GM18505 (cell line): ENCODE data around the gene SYCE1L.
A peak's percentile ranks its signal among the peaks of the same experiment; 100 is the strongest.
"Not testable (repeated sequence)": the region's sequence is repeated elsewhere in the genome, so short reads cannot be mapped to it uniquely, and the experiment has no call there.

Source experiments
- ATAC-seq: cut with Tn5 transposase; IDR thresholded peaks from one replicate; pipeline ENCODE4 v1.9.1; 2021; ENCODE audit not compliant: unreplicated experiment
- POLR2A ChIP-seq: IDR thresholded peaks from 4 replicates; pipeline ENCODE4 v1.6.1; 2011; ENCODE audit warnings: borderline replicate concordance; ENCODE audit not compliant: insufficient read depth, insufficient read length; ENCODE audit errors: extremely low read depth

Gene SYCE1L, protein sequence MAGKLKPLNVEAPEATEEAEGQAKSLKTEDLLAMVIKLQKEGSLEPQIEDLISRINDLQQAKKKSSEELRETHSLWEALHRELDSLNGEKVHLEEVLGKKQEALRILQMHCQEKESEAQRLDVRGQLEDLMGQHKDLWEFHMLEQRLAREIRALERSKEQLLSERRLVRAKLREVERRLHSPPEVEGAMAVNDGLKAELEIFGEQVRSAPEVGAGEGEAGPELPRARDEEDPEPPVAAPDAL

DNA sequence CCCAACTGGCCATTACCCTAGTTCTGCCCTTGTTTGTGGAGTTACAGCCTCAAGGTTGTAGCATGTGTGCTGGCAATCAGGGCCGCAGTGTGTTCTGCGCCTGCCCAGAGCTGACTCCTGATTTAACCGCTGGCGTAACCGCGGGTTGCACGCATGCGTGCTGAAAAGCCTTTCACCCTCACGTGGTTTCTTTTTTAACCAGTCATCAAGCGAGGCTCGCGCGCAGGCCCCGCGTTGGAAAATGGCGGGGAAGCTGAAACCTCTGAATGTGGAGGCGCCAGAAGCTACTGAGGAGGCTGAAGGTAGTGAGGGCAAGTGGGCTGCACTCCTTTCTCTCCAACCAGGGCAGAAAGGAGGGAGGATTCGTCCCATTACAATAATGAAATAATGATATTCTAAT is at the start of gene SYCE1L:
TSS of gene SYCE1L (plus strand) at position 198 of the 400 bp plus-strand sequence. CDS start at position 242, 44 bp downstream.
- ATAC-seq: no peak
- no peak for TF ChIP-seq POLR2A

DNA sequence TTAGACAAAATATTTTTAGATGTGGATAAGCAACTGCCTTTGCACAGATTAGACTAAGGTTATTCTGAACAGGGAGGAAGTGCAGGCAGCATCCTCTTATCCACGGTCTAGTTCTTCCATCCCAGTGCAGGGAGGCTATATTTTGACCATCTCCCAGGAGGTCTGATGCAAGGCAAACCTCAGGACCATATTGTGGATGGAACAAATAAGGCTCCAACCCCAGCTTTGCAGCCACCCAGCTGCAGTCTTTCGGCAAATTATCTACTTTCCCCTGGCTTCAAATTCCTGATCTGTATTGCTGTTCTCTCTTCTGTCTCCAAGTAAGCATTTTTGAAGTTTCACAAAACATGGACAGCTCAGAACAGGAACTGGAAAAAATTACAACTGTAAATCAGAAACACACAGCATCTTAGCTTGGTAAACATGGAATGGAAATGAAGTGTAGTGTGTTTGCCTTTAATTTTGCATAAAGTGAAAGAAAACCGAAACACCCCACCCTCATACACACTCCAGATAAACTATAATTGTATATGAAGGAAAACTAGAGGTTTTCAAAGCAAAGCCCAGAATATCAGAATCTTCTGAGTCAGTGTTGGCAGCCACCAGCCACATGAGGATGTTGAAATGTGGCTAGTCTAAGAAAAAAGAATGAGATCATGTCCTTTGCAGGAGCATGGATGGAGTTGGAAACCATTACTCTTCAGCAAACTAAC is 41.7 kb upstream of the SYCE1L start:
- TF ChIP-seq POLR2A: no peak
- ATAC-seq: no peak

DNA sequence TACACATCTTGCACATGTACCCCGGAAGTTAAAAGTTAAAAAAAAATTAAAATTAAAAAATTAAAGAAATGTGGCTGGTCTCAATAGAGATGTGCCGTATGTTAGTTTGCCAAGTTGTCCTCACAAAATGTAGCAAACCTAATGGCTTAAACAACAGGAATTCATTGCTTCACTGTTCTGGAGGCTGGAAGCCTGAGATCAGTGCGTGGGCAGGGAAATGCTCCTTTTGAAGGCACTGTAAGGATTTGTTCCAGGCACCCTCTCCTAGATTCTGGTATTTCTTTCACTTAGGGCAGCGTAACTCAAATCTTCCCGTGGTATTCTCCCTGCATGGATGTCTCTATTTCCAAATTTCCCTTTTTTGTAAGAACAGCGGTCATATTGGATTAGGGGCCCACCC is 40.9 kb upstream of the SYCE1L start:
- no peak for ATAC-seq
- no peak for TF ChIP-seq POLR2A

DNA sequence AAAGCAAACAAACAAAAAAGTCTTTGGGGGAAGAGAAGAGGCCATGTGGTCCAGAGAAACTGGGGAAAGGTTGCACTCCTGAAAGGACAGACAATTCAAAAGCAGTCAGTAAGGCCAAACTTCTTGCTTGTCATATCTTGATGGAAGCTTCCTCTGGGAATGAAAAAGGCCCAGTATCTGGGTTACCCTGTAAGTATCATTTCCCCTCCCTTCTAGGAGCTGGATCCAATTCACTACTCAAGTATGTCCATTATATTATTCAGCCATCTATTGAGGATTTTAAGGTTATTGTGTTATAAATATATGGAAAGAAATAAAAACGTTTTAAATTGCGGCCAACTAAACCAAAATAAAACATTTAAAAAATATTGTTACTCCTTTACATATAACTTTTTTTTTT is 34.2 kb upstream of the SYCE1L start:
- TF ChIP-seq POLR2A: no peak
- ATAC-seq: no peak

DNA sequence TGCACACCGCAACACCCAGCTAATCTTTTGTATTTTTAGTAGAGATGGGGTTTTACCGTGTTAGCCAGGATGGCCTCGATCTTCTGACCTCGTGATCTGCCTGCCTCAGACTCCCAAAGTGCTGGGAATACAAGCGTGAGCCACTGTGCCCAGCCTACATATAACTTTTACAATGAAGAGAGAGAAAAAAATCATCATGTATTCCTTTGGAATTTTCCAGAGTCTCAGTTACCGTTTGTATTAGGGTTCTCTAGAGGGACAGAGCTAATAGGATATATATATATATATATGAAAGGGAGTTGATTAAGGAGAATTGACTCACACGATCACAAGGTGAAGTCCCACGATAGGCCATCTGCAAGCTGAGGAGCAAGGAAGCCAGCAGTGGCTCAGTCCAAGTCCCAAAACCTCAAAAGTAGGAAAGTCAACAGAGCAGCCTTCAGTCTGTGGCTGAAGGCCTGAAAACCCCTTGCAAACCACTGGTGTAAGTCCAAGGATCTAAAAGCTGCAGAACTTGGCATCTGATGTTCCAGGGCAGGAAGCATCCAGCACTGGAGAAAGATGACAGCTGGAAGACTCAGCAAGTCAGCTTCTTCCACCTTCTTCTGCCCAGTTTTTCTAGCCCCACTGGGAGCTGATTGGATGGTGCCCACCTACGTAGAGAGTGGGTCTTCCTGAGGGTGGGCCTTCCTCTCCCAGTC is 33.5 kb upstream of the SYCE1L start:
- ATAC-seq: not testable (repeated sequence)

DNA sequence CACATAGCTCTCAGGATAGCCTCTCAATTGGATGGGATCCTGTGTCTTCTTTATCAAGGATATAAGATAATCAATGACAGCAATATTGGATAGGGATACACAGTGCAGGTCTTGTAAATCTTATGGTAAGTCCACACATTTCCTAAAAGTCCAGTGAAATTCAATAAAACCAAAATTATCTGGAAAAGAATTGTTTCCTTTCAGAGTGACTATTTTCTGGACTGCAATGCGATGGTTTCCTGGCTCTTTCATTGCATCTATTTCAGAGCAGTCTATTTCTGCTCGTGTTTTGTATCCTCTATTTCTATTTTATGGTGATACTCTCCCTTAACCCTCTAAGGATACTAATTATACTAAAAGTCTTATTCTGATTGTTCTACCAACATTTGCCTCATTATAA is 32.5 kb upstream of the SYCE1L start:
- no peak for TF ChIP-seq POLR2A
- no peak for ATAC-seq

DNA sequence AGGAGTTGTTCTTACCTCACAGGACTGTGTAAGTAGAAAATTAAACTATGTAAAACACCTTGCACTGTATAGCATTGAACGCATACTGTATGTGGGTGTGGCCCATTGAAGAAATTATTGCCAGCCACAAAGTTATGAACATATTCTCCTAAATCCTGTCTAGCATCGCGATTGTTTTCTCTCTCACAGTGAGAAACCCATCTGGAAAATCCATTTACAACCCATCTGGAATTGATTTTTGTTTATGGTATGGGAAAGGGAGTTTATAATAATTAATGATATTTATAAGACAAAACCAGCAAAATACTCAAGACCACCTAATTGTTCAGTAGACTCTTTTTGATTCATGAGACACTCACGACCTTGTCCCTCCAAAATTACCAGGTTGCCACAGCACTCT is 30.3 kb upstream of the SYCE1L start:
- no peak for TF ChIP-seq POLR2A
- ATAC-seq: no peak

DNA sequence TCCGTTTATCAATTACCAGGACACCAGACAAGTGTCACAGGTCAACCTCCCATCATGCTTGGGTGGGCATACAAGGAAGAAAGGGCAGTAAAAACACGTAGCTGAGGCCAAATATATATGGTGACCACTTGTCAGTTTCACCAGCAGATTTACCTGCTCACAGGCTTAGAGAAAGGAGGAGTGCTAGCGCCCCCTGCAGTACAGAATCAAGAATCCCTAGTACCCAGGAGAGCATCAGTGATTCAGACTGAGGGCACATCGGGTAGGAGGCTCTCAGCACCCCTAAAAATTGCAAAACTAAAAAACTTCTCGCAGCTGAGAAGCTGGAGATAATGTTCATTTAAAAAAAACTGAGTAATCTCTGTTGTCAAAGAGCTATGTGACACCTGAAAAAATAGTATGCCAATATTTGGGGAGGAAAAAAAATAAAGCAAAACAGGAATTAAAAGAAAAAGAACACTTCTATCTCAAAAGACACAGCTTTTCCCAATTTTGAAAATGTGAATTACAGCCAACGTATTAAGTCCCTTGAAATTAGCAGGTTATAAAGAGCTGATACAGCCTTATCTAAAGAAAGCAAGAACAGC is 29.5 kb upstream of the SYCE1L start:
- TF ChIP-seq POLR2A: no peak
- ATAC-seq: peak; percentile 64

DNA sequence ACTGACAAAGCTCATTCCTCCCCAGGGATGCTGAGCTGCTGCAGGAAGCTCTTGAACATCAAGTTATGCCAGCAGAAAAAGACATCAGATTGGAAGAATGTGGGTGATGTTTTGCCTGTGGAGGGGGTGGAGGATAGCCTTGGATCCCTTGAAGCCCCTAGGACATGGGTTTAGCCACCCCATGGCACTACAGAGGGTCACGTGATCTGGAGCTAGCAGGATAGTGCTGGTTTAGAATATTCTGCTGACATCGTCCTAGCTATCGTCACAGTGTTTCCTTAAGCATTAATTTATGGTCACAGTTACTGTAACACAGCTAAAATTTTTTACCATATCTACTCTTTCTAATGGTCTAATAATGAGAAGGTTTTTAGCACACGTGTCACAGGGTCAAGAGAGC is 28.4 kb upstream of the SYCE1L start:
- no peak for TF ChIP-seq POLR2A
- no peak for ATAC-seq

DNA sequence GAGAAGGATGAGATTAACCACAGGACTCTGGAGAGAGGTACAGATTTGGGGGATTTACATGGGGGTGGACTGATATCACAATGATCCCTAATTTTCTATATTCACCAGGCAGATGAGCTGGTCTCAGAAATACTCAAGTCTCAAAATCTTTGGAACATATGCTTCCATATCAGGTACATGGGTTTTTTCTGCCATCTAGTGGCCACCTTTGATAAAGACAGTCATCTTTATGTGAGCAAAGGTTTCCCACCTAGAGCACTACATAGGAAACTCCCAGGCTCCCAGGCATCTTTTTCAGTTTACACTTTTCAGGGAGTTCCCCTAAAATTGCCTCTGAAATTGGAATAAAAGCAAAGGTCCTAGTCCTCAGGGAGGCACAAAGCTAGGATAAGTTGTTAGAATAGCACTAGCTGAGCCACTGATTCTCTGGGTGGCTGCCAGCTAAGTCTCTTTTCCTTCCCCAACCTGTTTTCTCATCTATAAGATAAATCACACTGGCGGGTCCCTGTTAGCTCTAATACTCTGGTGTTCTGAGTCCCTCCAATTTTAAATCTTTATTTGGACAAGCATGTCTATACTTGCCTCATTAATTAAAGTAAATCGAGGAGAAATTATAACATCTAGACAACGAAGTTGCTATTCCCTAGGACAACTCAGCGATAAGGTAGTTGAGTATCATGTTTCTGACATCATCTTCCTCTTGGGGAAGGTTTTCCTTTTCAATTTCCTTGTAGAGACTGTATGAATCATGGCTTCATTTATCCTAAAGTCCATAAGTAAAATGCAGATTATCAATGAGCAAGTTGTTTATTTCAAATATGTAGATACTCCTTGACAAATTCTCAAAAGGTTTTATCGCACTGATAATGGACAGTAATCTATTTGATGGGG is 27.2 kb upstream of the SYCE1L start:
- no peak for TF ChIP-seq POLR2A
- ATAC-seq: peak; percentile 72

DNA sequence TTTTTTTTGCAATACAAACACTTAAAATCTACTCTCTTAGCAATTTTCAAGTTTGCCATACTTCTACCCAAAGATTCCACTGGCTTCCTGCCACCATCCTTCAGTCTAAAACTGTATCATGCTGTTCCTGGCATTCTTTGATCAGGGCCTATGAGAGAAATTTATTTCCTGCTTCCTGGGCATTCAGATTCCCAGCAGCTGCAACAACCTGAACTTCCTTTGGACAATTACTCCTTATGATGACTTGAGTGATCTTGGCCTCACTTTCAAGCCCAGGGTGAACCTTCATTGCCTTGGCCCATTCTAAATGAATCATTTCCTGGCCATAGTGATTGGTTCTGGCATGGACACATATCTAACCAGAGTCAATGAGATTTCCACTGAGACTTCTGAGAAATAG is 26.3 kb upstream of the SYCE1L start:
- ATAC-seq: no peak
- no peak for TF ChIP-seq POLR2A

DNA sequence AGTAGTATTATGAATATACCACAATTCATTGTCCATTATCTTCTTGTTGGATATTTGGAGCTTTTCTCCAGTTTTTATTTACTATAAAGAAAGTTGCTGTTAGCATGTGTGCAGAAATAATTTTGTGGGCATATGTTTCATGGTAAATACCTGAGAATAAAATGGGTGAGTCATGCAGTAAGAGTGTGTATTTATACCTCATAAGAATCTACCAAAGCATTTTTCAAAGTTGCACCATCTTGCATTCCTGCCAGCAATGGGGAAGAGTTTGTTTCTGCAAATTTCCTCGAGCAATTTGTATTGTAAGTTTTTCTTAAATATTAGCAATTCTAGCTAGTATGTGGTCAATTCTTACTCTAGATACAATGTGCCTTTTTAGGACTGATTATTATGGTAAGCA is 16.1 kb upstream of the SYCE1L start:
- TF ChIP-seq POLR2A: no peak
- no peak for ATAC-seq

DNA sequence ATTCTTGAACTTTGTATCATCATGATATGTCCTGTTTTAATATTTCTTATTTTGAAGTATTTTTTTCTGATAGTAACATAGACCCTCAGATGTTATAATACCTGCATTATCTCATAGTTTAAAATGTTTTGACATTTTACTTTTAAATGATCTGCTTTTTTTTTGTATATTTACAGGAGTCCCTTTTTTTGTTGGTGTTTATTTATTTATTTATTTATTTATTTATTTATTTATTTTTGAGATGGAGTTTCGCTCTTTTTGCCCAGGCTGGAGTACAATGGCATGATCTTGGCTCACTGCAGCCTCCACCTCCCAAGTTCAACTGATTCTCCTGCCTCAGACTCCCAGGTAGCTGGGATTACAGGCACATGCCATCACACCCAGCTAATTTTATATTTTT is 12.9 kb upstream of the SYCE1L start:
- not testable (repeated sequence) for ATAC-seq

DNA sequence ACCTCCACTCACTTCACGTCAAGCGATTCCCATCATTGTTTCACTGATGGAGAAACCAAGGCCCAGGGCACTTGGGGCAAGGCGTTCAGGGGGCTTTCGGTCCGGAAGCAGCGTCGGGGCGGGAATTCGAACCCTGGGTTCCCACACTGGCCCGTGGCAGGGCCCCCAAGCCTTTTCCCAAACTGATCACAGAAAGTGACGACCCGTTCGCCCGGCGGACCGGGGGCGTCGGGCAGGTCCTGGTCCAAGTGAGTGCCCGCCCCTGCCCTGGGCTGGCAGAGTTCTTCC is 9.1 kb upstream of the SYCE1L start:
- TF ChIP-seq POLR2A: no peak
- peak; percentile 7 for ATAC-seq
